Measurements from ENCODE around the gene TCEAL3. TPM values are rescaled to one million over a fixed set of nuclear protein-coding genes. Genes with fewer than 3 reads are reported as not detected.

Gene TCEAL3
- total RNA-seq, 1 donor from 2014 or later, result 40.0 TPM

Other genes starting within 250 kb of the TCEAL3 start
- gene BEX3, start 231.4 kb upstream of the TCEAL3 start, total RNA-seq, result 139 to 196 TPM (median 148 TPM) in 3 replicates
- 0.41 to 0.56 TPM (median 0.45 TPM) in 3 replicates for gene RAB40A, start 88.5 kb upstream of the TCEAL3 start, total RNA-seq
- 84.5 to 91.5 TPM (median 88.0 TPM) in 3 replicates for gene TCEAL4, start 22.4 kb upstream of the TCEAL3 start, total RNA-seq
- 26.7 to 27.7 TPM (median 27.2 TPM) in 3 replicates for gene TCEAL1, start 21.0 kb downstream of the TCEAL3 start, total RNA-seq
- 540 to 567 TPM (median 545 TPM) in 3 replicates for gene MORF4L2, start 78.7 kb downstream of the TCEAL3 start, total RNA-seq
- gene TMEM31, start 102.9 kb downstream of the TCEAL3 start, total RNA-seq, result not detected in 3 replicates
- 0.77 to 1.2 TPM (median 1.1 TPM) in 3 replicates for gene PLP1, start 168.9 kb downstream of the TCEAL3 start, total RNA-seq
- gene RAB9B, start 224.3 kb downstream of the TCEAL3 start, total RNA-seq, result 2.6 to 4.1 TPM (median 2.7 TPM) in 3 replicates